Upper lobe of right lung (tissue), 1 donor: ENCODE data around the gene GALNT3. TPM values are rescaled to one million over a fixed set of nuclear protein-coding genes. Genes with fewer than 3 reads are reported as not detected.

Experiments
- ATAC-seq: fragments of 200-7000 bp; cut with Tn5 transposase; one replicate; pipeline ENCODE4 v1.9.1; 2020; ENCODE audit warnings: mild to moderate bottlenecking, moderate library complexity
- DNase-seq: peaks from one replicate; pipeline ENCODE4 v3.0.0-alpha.2; 2020
- H3K27ac ChIP-seq: fragments of 200-600 bp; one replicate; pipeline ENCODE4 v1.8.0; 2022
- H3K27me3 ChIP-seq: fragments of 200-600 bp; one replicate; pipeline ENCODE4 v1.8.0; 2022; ENCODE audit warnings: mild to moderate bottlenecking
- H3K36me3 ChIP-seq: fragments of 200-600 bp; one replicate; pipeline ENCODE4 v1.8.0; 2022
- H3K4me1 ChIP-seq: fragments of 200-600 bp; one replicate; pipeline ENCODE4 v1.8.0; 2022
- H3K4me3 ChIP-seq: fragments of 200-600 bp; one replicate; pipeline ENCODE4 v1.8.0; 2022; ENCODE audit warnings: mild to moderate bottlenecking
- H3K9me3 ChIP-seq: fragments of 200-600 bp; one replicate; pipeline ENCODE4 v1.8.0; 2022
- CTCF ChIP-seq: fragments of 200-600 bp; IDR thresholded peaks from one replicate; pipeline ENCODE4 v1.8.0; 2022; ENCODE audit warnings: antibody characterized with exemption
- intact Hi-C: fragments of 100-400 bp; cut with DNase I; formaldehyde crosslinking; loops from one replicate; pipeline ENCODE4 v1.11.0; 2022
- total RNA-seq: library from RNA; stranded (reverse); fragmentation: NEBNext Ultra II Directional; extraction: Animal tissue kit (Norgen Biotek cat#: 25700); gene quantifications from one replicate; pipeline ENCODE4 v1.2.1, GENCODE V29; 2021
- donor health status: DM: no; HTN: yes; CAD: no; lungs with severe emphysema.

GALNT3 gene
- total RNA-seq, 1 donor from 2014 or later = 25.8 TPM

- intact Hi-C loops = no loop called here
- H3K4me3 ChIP-seq = no peak overlapping the region
- no peaks in the 10 kb centered on the region for H3K4me1 ChIP-seq
- H3K27ac ChIP-seq = no peak overlapping the region
- DNase-seq (no peak), ATAC-seq (no peak)
- H3K9me3 ChIP-seq = no peaks in the 10 kb centered on the region
- no peaks in the 10 kb centered on the region for H3K27me3 ChIP-seq
- no peaks in the 10 kb centered on the region for H3K36me3 ChIP-seq
- no peak for TF ChIP-seq CTCF
Measured at GRCh38 chr2:165796129-165796528, 2.1 kb upstream of the GALNT3 start.

- TF ChIP-seq CTCF = no peak
- Histone ChIP-seq H3K27ac (peak overlapping the region; percentile 88), H3K4me3 (peak overlapping the region; percentile 58)
Measured at GRCh38 chr2:165795011-165795410, 964 bp upstream of the GALNT3 start.

GRCh38 chr2:165794536-165794928, 485 bp upstream of the GALNT3 start:
- ATAC-seq = peak; percentile 70
- Histone ChIP-seq H3K27me3 (no peaks in the 10 kb centered on the region), H3K27ac (peak overlapping the region; percentile 88), H3K9me3 (no peaks in the 10 kb centered on the region), H3K4me1 (no peaks in the 10 kb centered on the region), H3K4me3 (peak overlapping the region; percentile 58), H3K36me3 (no peaks in the 10 kb centered on the region)
- intact Hi-C loops = no loop called here
- DNase-seq = peak; percentile 78
- no peak for TF ChIP-seq CTCF

More at GRCh38 chr2:165795011-165795410, 964 bp upstream of the GALNT3 start:
- Histone ChIP-seq H3K9me3 (no peaks in the 10 kb centered on the region), H3K4me1 (no peaks in the 10 kb centered on the region), H3K27me3 (no peaks in the 10 kb centered on the region), H3K36me3 (no peaks in the 10 kb centered on the region)
- intact Hi-C loops = no loop called here
- DNase-seq = no peak
- ATAC-seq = no peak

- Histone ChIP-seq H3K4me3 (peak overlapping the region; percentile 58), H3K4me1 (no peaks in the 10 kb centered on the region), H3K27ac (peak overlapping the region; percentile 88), H3K27me3 (no peaks in the 10 kb centered on the region), H3K36me3 (no peaks in the 10 kb centered on the region), H3K9me3 (no peaks in the 10 kb centered on the region)
- ATAC-seq = peak; percentile 45
- no peak for TF ChIP-seq CTCF
- DNase-seq = no peak
- intact Hi-C loops = no loop called here
Measured at GRCh38 chr2:165793161-165793778, 777 bp downstream of the GALNT3 start.

GRCh38 chr2:165792104-165792454, 2.0 kb downstream of the GALNT3 start:
- TF ChIP-seq CTCF = no peak
- Histone ChIP-seq H3K27me3 (no peaks in the 10 kb centered on the region), H3K9me3 (no peaks in the 10 kb centered on the region), H3K27ac (no peak overlapping the region), H3K36me3 (no peaks in the 10 kb centered on the region), H3K4me1 (no peaks in the 10 kb centered on the region), H3K4me3 (no peak overlapping the region)
- DNase-seq (no peak), ATAC-seq (no peak)
- intact Hi-C loops = no loop called here
